SJCRH30 (cell line): ENCODE results near the gene KYNU. TPM values are rescaled to one million over a fixed set of nuclear protein-coding genes. Genes with fewer than 3 reads are reported as not detected.
"Not testable (repeated sequence)": the region's sequence is repeated elsewhere in the genome, so short reads cannot be mapped to it uniquely, and the experiment has no call there.

Source experiments
- DNase-seq, 2 experiments: peaks; one replicate each; pipeline ENCODE4 v3.0.0-alpha.2; 2015 to 2020
- H3K27ac ChIP-seq: fragments of 250-450 bp; sonication (Bioruptor Pico); 2 replicates; pipeline ENCODE4 v1.5.1; 2020; ENCODE audit warnings: mild to moderate bottlenecking, moderate library complexity
- H3K27me3 ChIP-seq: fragments of 250-450 bp; sonication (Bioruptor Pico); 2 replicates; pipeline ENCODE4 v1.5.1; 2020; ENCODE audit warnings: mild to moderate bottlenecking, moderate library complexity
- H3K36me3 ChIP-seq: fragments of 250-450 bp; sonication (Bioruptor Pico); 2 replicates; pipeline ENCODE4 v1.5.1; 2020; ENCODE audit warnings: mild to moderate bottlenecking, moderate library complexity
- H3K4me1 ChIP-seq: fragments of 250-450 bp; sonication (Bioruptor Pico); 2 replicates; pipeline ENCODE4 v1.5.1; 2020; ENCODE audit warnings: mild to moderate bottlenecking, moderate library complexity
- H3K4me3 ChIP-seq: fragments of 250-450 bp; sonication (Bioruptor Pico); 2 replicates; pipeline ENCODE4 v1.5.1; 2020; ENCODE audit warnings: mild to moderate bottlenecking, moderate library complexity
- H3K9me3 ChIP-seq: fragments of 250-450 bp; sonication (Bioruptor Pico); replicated peaks from 2 replicates; pipeline ENCODE4 v1.5.1; 2020; ENCODE audit warnings: mild to moderate bottlenecking, moderate library complexity
- total RNA-seq: library from RNA; depleted of rRNA; stranded (reverse); fragments of >200 nt; shearing (Covaris generic); gene quantifications from 2 replicates; pipeline ENCODE4 v1.2.3, GENCODE V29; 2014

The KYNU gene
- total RNA-seq, 1 experiment from 2014 or later, result 0.02 TPM

- H3K27me3 ChIP-seq, result no peaks in the 10 kb centered on the region
- no peaks in the 10 kb centered on the region for H3K4me1 ChIP-seq
- no peak overlapping the region for H3K4me3 ChIP-seq
- H3K27ac ChIP-seq, result no peak overlapping the region
- no peaks in the 10 kb centered on the region for H3K36me3 ChIP-seq
- no peaks in the 10 kb centered on the region for H3K9me3 ChIP-seq
- no peak for DNase-seq
These were observed 151.7 kb downstream of the KYNU start for GRCh38 chr2:143029141-143029540.

GRCh38 chr2:143030127-143030526 lies 152.7 kb downstream of the KYNU start:
- H3K9me3 ChIP-seq, result no peaks in the 10 kb centered on the region
- H3K27ac ChIP-seq, result no peak overlapping the region
- H3K4me3 ChIP-seq, result no peak overlapping the region
- H3K4me1 ChIP-seq, result no peaks in the 10 kb centered on the region
- H3K36me3 ChIP-seq, result no peaks in the 10 kb centered on the region
- H3K27me3 ChIP-seq, result no peaks in the 10 kb centered on the region
- no peak for DNase-seq

GRCh38 chr2:143034292-143035074 lies 157.0 kb downstream of the KYNU start:
- DNase-seq, result peak; percentile 37 to 87

GRCh38 chr2:143051465-143051864 lies 174.0 kb downstream of the KYNU start:
- Histone ChIP-seq H3K27me3 (no peaks in the 10 kb centered on the region), H3K4me3 (no peak overlapping the region), H3K27ac (no peak overlapping the region), H3K36me3 (no peaks in the 10 kb centered on the region), H3K9me3 (no peaks in the 10 kb centered on the region; the same call in 1 of the 2 replicates), H3K4me1 (no peaks in the 10 kb centered on the region)
- no peak for DNase-seq

More at GRCh38 chr2:143034292-143035074, 157.0 kb downstream of the KYNU start:
- Histone ChIP-seq H3K27ac (no peak overlapping the region), H3K9me3 (no peaks in the 10 kb centered on the region), H3K36me3 (no peaks in the 10 kb centered on the region), H3K27me3 (no peaks in the 10 kb centered on the region), H3K4me1 (no peaks in the 10 kb centered on the region), H3K4me3 (no peak overlapping the region)

- not testable (repeated sequence) for H3K27ac ChIP-seq, H3K36me3 ChIP-seq, H3K27me3 ChIP-seq, DNase-seq, H3K4me3 ChIP-seq, H3K9me3 ChIP-seq, H3K4me1 ChIP-seq
These were observed 176.0 kb downstream of the KYNU start for GRCh38 chr2:143053437-143053836.

- no peak overlapping the region for H3K27ac ChIP-seq
- no peak for DNase-seq
- no peaks in the 10 kb centered on the region for H3K4me1 ChIP-seq
- no peaks in the 10 kb centered on the region for H3K27me3 ChIP-seq
- H3K9me3 ChIP-seq, result no peaks in the 10 kb centered on the region; the same call in 1 of the 2 replicates
- no peak overlapping the region for H3K4me3 ChIP-seq
- no peaks in the 10 kb centered on the region for H3K36me3 ChIP-seq
These were observed 179.1 kb downstream of the KYNU start for GRCh38 chr2:143056550-143056949.

- Histone ChIP-seq H3K36me3 (no peaks in the 10 kb centered on the region), H3K4me1 (no peaks in the 10 kb centered on the region), H3K9me3 (no peaks in the 10 kb centered on the region; the same call in 1 of the 2 replicates), H3K27me3 (no peaks in the 10 kb centered on the region), H3K4me3 (no peak overlapping the region), H3K27ac (no peak overlapping the region)
- DNase-seq, result no peak
These were observed 181.4 kb downstream of the KYNU start for GRCh38 chr2:143058851-143059250.

- H3K27me3 ChIP-seq, result no peaks in the 10 kb centered on the region
- H3K9me3 ChIP-seq, result no peaks in the 10 kb centered on the region
- H3K4me1 ChIP-seq, result no peaks in the 10 kb centered on the region
- H3K27ac ChIP-seq, result no peak overlapping the region
- DNase-seq, result no peak
- no peaks in the 10 kb centered on the region for H3K36me3 ChIP-seq
- H3K4me3 ChIP-seq, result no peak overlapping the region
These were observed 186.2 kb downstream of the KYNU start for GRCh38 chr2:143063612-143064200.

- no peak overlapping the region for H3K4me3 ChIP-seq
- no peak for DNase-seq
- H3K27ac ChIP-seq, result no peak overlapping the region
- H3K9me3 ChIP-seq, result no peaks in the 10 kb centered on the region
- H3K36me3 ChIP-seq, result no peaks in the 10 kb centered on the region
- H3K4me1 ChIP-seq, result no peaks in the 10 kb centered on the region
- no peaks in the 10 kb centered on the region for H3K27me3 ChIP-seq
These were observed 190.6 kb downstream of the KYNU start for GRCh38 chr2:143068094-143068493.

GRCh38 chr2:143068509-143068908 lies 191.0 kb downstream of the KYNU start:
- H3K36me3 ChIP-seq, result no peaks in the 10 kb centered on the region
- no peaks in the 10 kb centered on the region for H3K9me3 ChIP-seq
- no peak overlapping the region for H3K4me3 ChIP-seq
- no peaks in the 10 kb centered on the region for H3K4me1 ChIP-seq
- no peak for DNase-seq
- no peak overlapping the region for H3K27ac ChIP-seq
- H3K27me3 ChIP-seq, result no peaks in the 10 kb centered on the region

GRCh38 chr2:143070704-143071103 lies 193.2 kb downstream of the KYNU start:
- Histone ChIP-seq H3K27me3 (no peaks in the 10 kb centered on the region), H3K27ac (no peak overlapping the region), H3K4me1 (no peaks in the 10 kb centered on the region), H3K4me3 (no peak overlapping the region), H3K9me3 (no peaks in the 10 kb centered on the region), H3K36me3 (no peaks in the 10 kb centered on the region)
- DNase-seq, result no peak

GRCh38 chr2:143071185-143071876 lies 193.9 kb downstream of the KYNU start:
- no peak for DNase-seq
- no peaks in the 10 kb centered on the region for H3K9me3 ChIP-seq
- H3K27me3 ChIP-seq, result no peaks in the 10 kb centered on the region
- H3K27ac ChIP-seq, result no peak overlapping the region
- no peaks in the 10 kb centered on the region for H3K36me3 ChIP-seq
- no peaks in the 10 kb centered on the region for H3K4me1 ChIP-seq
- H3K4me3 ChIP-seq, result no peak overlapping the region

- not testable (repeated sequence) for H3K9me3 ChIP-seq, H3K27me3 ChIP-seq, H3K36me3 ChIP-seq, H3K4me1 ChIP-seq, DNase-seq, H3K27ac ChIP-seq, H3K4me3 ChIP-seq
These were observed 197.4 kb downstream of the KYNU start for GRCh38 chr2:143074913-143075312.

- no peak for DNase-seq
- Histone ChIP-seq H3K27me3 (no peaks in the 10 kb centered on the region), H3K4me1 (no peaks in the 10 kb centered on the region), H3K36me3 (no peaks in the 10 kb centered on the region; the same call in 1 of the 2 replicates), H3K4me3 (no peak overlapping the region), H3K27ac (no peak overlapping the region), H3K9me3 (no peaks in the 10 kb centered on the region)
These were observed 198.2 kb downstream of the KYNU start for GRCh38 chr2:143075711-143076110.

GRCh38 chr2:143078104-143078503 lies 200.6 kb downstream of the KYNU start:
- no peaks in the 10 kb centered on the region for H3K4me1 ChIP-seq
- H3K36me3 ChIP-seq, result no peaks in the 10 kb centered on the region; the same call in 1 of the 2 replicates
- no peaks in the 10 kb centered on the region for H3K27me3 ChIP-seq
- H3K4me3 ChIP-seq, result no peak overlapping the region
- H3K27ac ChIP-seq, result no peak overlapping the region
- no peak for DNase-seq
- no peaks in the 10 kb centered on the region for H3K9me3 ChIP-seq
